Caco-2 (cell line): ENCODE data around the gene FMN1. TPM values are rescaled to one million over a fixed set of nuclear protein-coding genes. Genes with fewer than 3 reads are reported as not detected.

Experiments
- BruUV-seq: library from RNA; stranded (reverse); fragments of 400-500 nt; replicated peaks from 2 replicates; lab custom pipeline; 2021; lab: Mats Ljungman, UMichigan
- CTCF ChIA-PET: fragments of 300-600 bp; sonication (Branson Sonifier 250); formaldehyde crosslinking; loops from one replicate; lab custom pipeline; 2022; ENCODE audit warnings: antibody characterized with exemption; lab: Charles Lee
- POLR2A ChIA-PET: fragments of 300-600 bp; sonication (Branson Sonifier 250); formaldehyde crosslinking; loops from one replicate; lab custom pipeline; 2022; ENCODE audit warnings: antibody characterized with exemption; lab: Charles Lee
- DNase-seq, 2 experiments: peaks; one replicate each; pipeline versions ENCODE4 v3.0.0 to v3.0.0-alpha.2; 2020 to 2022
- H3K27me3 ChIP-seq: replicated peaks from 2 replicates; pipeline ENCODE4 v1.6.0; 2011; ENCODE audit warnings: low read length; ENCODE audit not compliant: control insufficient read depth, insufficient read depth
- H3K36me3 ChIP-seq: 2 replicates; pipeline ENCODE4 v1.5.1; 2011; ENCODE audit warnings: low read length; ENCODE audit not compliant: control insufficient read depth, insufficient read depth
- H3K4me1 ChIP-seq: fragments of 250-450 bp; sonication (Bioruptor Pico); 2 replicates; pipeline ENCODE4 v1.5.1; 2020; ENCODE audit warnings: mild to moderate bottlenecking
- H3K4me3 ChIP-seq: 2 replicates; pipeline ENCODE4 v1.5.1; 2011; ENCODE audit warnings: low read depth, mild to moderate bottlenecking, control low read depth, low read length
- H3K9me3 ChIP-seq: fragments of 250-450 bp; sonication (Bioruptor Pico); 2 replicates; pipeline ENCODE4 v1.5.1; 2020; ENCODE audit warnings: mild to moderate bottlenecking, moderate library complexity
- H3K27ac Mint-ChIP-seq: one replicate; pipeline ENCODE4 v1.8.0; 2022; ENCODE audit warnings: mixed read lengths; ENCODE audit not compliant: unreplicated experiment
- H3K27me3 Mint-ChIP-seq: one replicate; pipeline ENCODE4 v1.8.0; 2022; ENCODE audit warnings: mixed read lengths; ENCODE audit not compliant: insufficient read depth, unreplicated experiment
- H3K36me3 Mint-ChIP-seq: one replicate; pipeline ENCODE4 v1.8.0; 2022; ENCODE audit warnings: mild to moderate bottlenecking, mixed read lengths; ENCODE audit not compliant: insufficient read depth, unreplicated experiment
- H3K4me1 Mint-ChIP-seq: one replicate; pipeline ENCODE4 v1.8.0; 2022; ENCODE audit warnings: low read depth, mixed read lengths; ENCODE audit not compliant: unreplicated experiment
- H3K4me3 Mint-ChIP-seq: one replicate; pipeline ENCODE4 v1.8.0; 2022; ENCODE audit warnings: mild to moderate bottlenecking, moderate library complexity, mixed read lengths; ENCODE audit not compliant: unreplicated experiment
- H3K9me3 Mint-ChIP-seq: one replicate; pipeline ENCODE4 v1.8.0; 2022; ENCODE audit warnings: mixed read lengths; ENCODE audit not compliant: unreplicated experiment
- CTCF ChIP-seq, 2 experiments: fragments of 200-600 bp in 1 of 2; IDR thresholded peaks; 1 replicate in 1 of 2; 2 replicates in 1 of 2; pipeline versions ENCODE4 v1.5.1 to v1.8.0; 2011 to 2022; ENCODE audit warnings: antibody characterized with exemption in 1 of 2, control low read depth in 1 of 2, inconsistent platforms in 1 of 2, low read depth in 1 of 2, low read length in 1 of 2, mild to moderate bottlenecking in 1 of 2, moderate library complexity in 1 of 2; ENCODE audit not compliant: insufficient read depth in 1 of 2, severe bottlenecking in 1 of 2, unreplicated experiment in 1 of 2
- intact Hi-C: fragments of 100-400 bp; cut with micrococcal nuclease; formaldehyde crosslinking; loops from one replicate; pipeline ENCODE4 v1.10.0; 2022; ENCODE audit not compliant: unreplicated experiment
- total RNA-seq: library from RNA; stranded (reverse); gene quantifications from 2 replicates; pipeline ENCODE4 v1.2.3, GENCODE V29; 2022

FMN1 gene
- total RNA-seq, 1 experiment from 2014 or later = 1.6 TPM

- no peaks in the 10 kb centered on the region for H3K9me3 Mint-ChIP-seq
- ChIA-PET CTCF (interaction anchor here (1.9 kb wide), 1 partner anchor 9 kb away, joined by 7 read pairs; no protein-coding TSS in a partner anchor), POLR2A (no interaction called here)
- BruUV-seq = no TSS peak
- no peaks in the 10 kb centered on the region for H3K4me1 Mint-ChIP-seq
- no peak overlapping the region for H3K4me3 Mint-ChIP-seq
- intact Hi-C loops = no loop called here
- Histone ChIP-seq H3K27me3 (no peaks in the 10 kb centered on the region), H3K4me1 (no peaks in the 10 kb centered on the region), H3K36me3 (no peaks in the 10 kb centered on the region), H3K9me3 (no peaks in the 10 kb centered on the region), H3K4me3 (no peak overlapping the region)
- H3K27me3 Mint-ChIP-seq = no peaks in the 10 kb centered on the region
- no peaks in the 10 kb centered on the region for H3K36me3 Mint-ChIP-seq
- no peak for TF ChIP-seq CTCF (IDR thresholded peaks at IDR 0.05; ENCODE audit: insufficient read depth in 1 of 2, low read depth in 1 of 2, low read length in 1 of 2, severe bottlenecking in 1 of 2, unreplicated experiment in 1 of 2)
- no peak overlapping the region for H3K27ac Mint-ChIP-seq
- no peak for DNase-seq
Measured at GRCh38 chr15:32927124-32927523, 267.4 kb downstream of the FMN1 start.

GRCh38 chr15:32923176-32923575 lies 271.3 kb downstream of the FMN1 start:
- TF ChIP-seq CTCF (IDR thresholded peaks at IDR 0.05; ENCODE audit: insufficient read depth in 1 of 2, low read depth in 1 of 2, low read length in 1 of 2, severe bottlenecking in 1 of 2, unreplicated experiment in 1 of 2) = no peak
- Histone ChIP-seq H3K4me3 (no peak overlapping the region), H3K36me3 (no peaks in the 10 kb centered on the region), H3K4me1 (no peaks in the 10 kb centered on the region), H3K27me3 (no peaks in the 10 kb centered on the region), H3K9me3 (no peaks in the 10 kb centered on the region)
- no peaks in the 10 kb centered on the region for H3K36me3 Mint-ChIP-seq
- H3K27ac Mint-ChIP-seq = no peak overlapping the region
- no TSS peak for BruUV-seq
- no peaks in the 10 kb centered on the region for H3K4me1 Mint-ChIP-seq
- no peak overlapping the region for H3K4me3 Mint-ChIP-seq
- POLR2A ChIA-PET = no interaction called here
- no peaks in the 10 kb centered on the region for H3K9me3 Mint-ChIP-seq
- DNase-seq = no peak
- intact Hi-C loops = no loop called here
- CTCF ChIA-PET = no interaction called here
- no peaks in the 10 kb centered on the region for H3K27me3 Mint-ChIP-seq

DNA sequence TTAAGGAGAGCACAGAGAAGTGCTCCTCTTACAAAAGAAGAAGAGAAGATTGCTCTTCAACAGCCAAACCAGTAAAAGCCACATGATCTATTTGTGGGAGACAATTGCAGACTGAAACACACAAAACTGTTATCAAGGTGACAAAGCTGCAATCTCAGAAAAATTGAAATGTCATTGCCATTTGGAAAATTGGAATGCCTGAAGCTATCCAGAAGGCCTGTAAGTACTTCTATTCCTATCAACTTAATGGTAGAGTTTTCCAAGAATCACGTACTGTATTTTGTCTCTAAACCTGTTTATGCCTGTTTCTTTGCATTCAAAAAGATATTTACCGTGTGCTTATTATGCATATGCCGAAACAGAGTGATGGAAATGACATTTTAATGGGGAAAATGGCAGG lies 272.0 kb downstream of the FMN1 start:
- BruUV-seq = no TSS peak
- no peaks in the 10 kb centered on the region for H3K27me3 ChIP-seq
- no peak for DNase-seq
- CTCF ChIA-PET = no interaction called here
- POLR2A ChIA-PET = no interaction called here
- no peaks in the 10 kb centered on the region for H3K36me3 ChIP-seq
- H3K27ac Mint-ChIP-seq = no peak overlapping the region
- H3K36me3 Mint-ChIP-seq = no peaks in the 10 kb centered on the region
- TF ChIP-seq CTCF (IDR thresholded peaks at IDR 0.05; ENCODE audit: insufficient read depth in 1 of 2, low read depth in 1 of 2, low read length in 1 of 2, severe bottlenecking in 1 of 2, unreplicated experiment in 1 of 2) = no peak
- H3K4me1 Mint-ChIP-seq = no peaks in the 10 kb centered on the region
- no peaks in the 10 kb centered on the region for H3K4me1 ChIP-seq
- no peak overlapping the region for H3K4me3 Mint-ChIP-seq
- H3K9me3 Mint-ChIP-seq = no peaks in the 10 kb centered on the region
- no peak overlapping the region for H3K4me3 ChIP-seq
- no peaks in the 10 kb centered on the region for H3K9me3 ChIP-seq
- no peaks in the 10 kb centered on the region for H3K27me3 Mint-ChIP-seq
- intact Hi-C loops = no loop called here
